ENCODE data around the gene PRAMEF5.
"Not testable (repeated sequence)": the region's sequence is repeated elsewhere in the genome, so short reads cannot be mapped to it uniquely, and the experiment has no call there.

DNA sequence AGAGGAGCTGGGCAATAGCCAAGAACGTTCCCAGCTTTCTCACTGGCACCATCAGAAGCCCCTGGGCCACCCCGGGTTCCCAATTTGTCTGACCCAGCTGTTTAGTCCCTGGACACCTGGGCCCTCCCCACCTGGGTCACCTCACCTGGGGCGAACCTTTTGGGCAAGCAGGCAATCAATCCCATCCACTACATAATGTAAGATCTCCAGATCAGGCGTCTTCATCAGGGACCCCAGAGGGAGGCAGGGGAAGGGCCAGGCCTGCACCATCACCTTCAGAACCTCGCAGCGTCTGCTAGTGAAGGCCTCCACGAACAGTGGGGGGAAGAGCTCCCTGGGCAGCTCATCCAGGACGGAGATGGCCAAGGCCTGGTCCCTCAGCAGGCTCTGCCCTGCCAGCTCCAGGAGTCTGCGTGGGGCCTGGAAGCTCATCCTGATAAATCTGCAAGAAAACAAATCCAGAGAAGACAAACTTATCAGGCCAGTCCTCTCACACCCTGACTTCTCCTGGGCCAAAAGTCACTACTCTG lies 28.3 kb upstream of the PRAMEF5 start, which contains the start of gene PRAMEF18:
- TF ChIP-seq, protein P1, sequence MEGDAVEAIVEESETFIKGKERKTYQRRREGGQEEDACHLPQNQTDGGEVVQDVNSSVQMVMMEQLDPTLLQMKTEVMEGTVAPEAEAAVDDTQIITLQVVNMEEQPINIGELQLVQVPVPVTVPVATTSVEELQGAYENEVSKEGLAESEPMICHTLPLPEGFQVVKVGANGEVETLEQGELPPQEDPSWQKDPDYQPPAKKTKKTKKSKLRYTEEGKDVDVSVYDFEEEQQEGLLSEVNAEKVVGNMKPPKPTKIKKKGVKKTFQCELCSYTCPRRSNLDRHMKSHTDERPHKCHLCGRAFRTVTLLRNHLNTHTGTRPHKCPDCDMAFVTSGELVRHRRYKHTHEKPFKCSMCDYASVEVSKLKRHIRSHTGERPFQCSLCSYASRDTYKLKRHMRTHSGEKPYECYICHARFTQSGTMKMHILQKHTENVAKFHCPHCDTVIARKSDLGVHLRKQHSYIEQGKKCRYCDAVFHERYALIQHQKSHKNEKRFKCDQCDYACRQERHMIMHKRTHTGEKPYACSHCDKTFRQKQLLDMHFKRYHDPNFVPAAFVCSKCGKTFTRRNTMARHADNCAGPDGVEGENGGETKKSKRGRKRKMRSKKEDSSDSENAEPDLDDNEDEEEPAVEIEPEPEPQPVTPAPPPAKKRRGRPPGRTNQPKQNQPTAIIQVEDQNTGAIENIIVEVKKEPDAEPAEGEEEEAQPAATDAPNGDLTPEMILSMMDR (conservative IDR thresholded peaks at IDR 0.05; ENCODE audit: low read depth, low read length): not testable (repeated sequence)
- TF ChIP-seq EZH2 (IDR thresholded peaks at IDR 0.05; ENCODE audit: borderline replicate concordance, low read depth, low read length, poor library complexity, severe bottlenecking): not testable (repeated sequence)

Measured in A673 (cell line).